ENCODE results near the gene CPOX. TPM values are rescaled to one million over a fixed set of nuclear protein-coding genes. Genes with fewer than 3 reads are reported as not detected.
A peak's percentile ranks its signal among the peaks of the same experiment; 100 is the strongest.

CPOX gene
- total and polyA plus RNA-seq, 8 donors: 4.1 to 43.7 (median 14.9) TPM

GRCh38 chr3:98540346-98540745 lies 53.1 kb downstream of the CPOX start:
- Histone ChIP-seq H3K4me3 (no peak overlapping the region), H3K27me3 (no peaks in the 10 kb centered on the region), H3K36me3 (no peaks in the 10 kb centered on the region), H3K4me1 (no peaks in the 10 kb centered on the region), H3K27ac (no peak overlapping the region), H3K9me3 (no peaks in the 10 kb centered on the region)
- 72 to 80% (median 79%) methylated on average over 3 of the region's 3 CpGs for WGBS, 5 donors
- TF ChIP-seq CTCF (IDR thresholded peaks at IDR 0.05) (no peak), POLR2A (IDR thresholded peaks at IDR 0.05) (no peak), POLR2AphosphoS5 (IDR thresholded peaks at IDR 0.05) (no peak), EP300 (IDR thresholded peaks at IDR 0.05) (no peak)
- peak in 1 of 2 donors; percentile 33 for DNase-seq
- intact Hi-C loops (cut with DNase I; ENCODE audit: low total_unique reads): no loop called here

- H3K4me1 ChIP-seq: no peaks in the 10 kb centered on the region
- H3K4me3 ChIP-seq: no peak overlapping the region
- no peak overlapping the region for H3K27ac ChIP-seq
- no peaks in the 10 kb centered on the region for H3K27me3 ChIP-seq
- TF ChIP-seq EP300 (IDR thresholded peaks at IDR 0.05) (no peak), CTCF (IDR thresholded peaks at IDR 0.05) (no peak), POLR2AphosphoS5 (IDR thresholded peaks at IDR 0.05) (no peak), POLR2A (IDR thresholded peaks at IDR 0.05) (no peak)
- no peaks in the 10 kb centered on the region for H3K36me3 ChIP-seq
- intact Hi-C loops (cut with DNase I; ENCODE audit: low total_unique reads): no loop called here
- no peaks in the 10 kb centered on the region for H3K9me3 ChIP-seq
- WGBS, 5 donors: 78 to 84% (median 83%) methylated on average over 6 of the region's 6 CpGs
- DNase-seq: no peak
Observed at GRCh38 chr3:98536456-98537017, 56.9 kb downstream of the CPOX start.

GRCh38 chr3:98534734-98535133 lies 58.7 kb downstream of the CPOX start:
- no peak for TF ChIP-seq EP300 (IDR thresholded peaks at IDR 0.05)
- TF ChIP-seq CTCF (IDR thresholded peaks at IDR 0.05): no peak
- no peak for TF ChIP-seq POLR2A (IDR thresholded peaks at IDR 0.05)
- no peak for TF ChIP-seq POLR2AphosphoS5 (IDR thresholded peaks at IDR 0.05)
- intact Hi-C loops (cut with DNase I; ENCODE audit: low total_unique reads): no loop called here
- Histone ChIP-seq H3K4me3 (no peak overlapping the region), H3K9me3 (no peaks in the 10 kb centered on the region), H3K27ac (no peak overlapping the region), H3K4me1 (no peaks in the 10 kb centered on the region), H3K27me3 (no peaks in the 10 kb centered on the region), H3K36me3 (no peaks in the 10 kb centered on the region)
- WGBS, 5 donors: 86 to 98% (median 91%) methylated on average over 1 of the region's 1 CpG
- DNase-seq: no peak

- Histone ChIP-seq H3K4me3 (no peak overlapping the region), H3K9me3 (no peaks in the 10 kb centered on the region), H3K27ac (no peak overlapping the region), H3K27me3 (no peaks in the 10 kb centered on the region), H3K4me1 (no peaks in the 10 kb centered on the region), H3K36me3 (no peaks in the 10 kb centered on the region)
- WGBS, 5 donors: 81 to 91% (median 85%) methylated on average over 2 of the region's 2 CpGs
- intact Hi-C loops (cut with DNase I; ENCODE audit: low total_unique reads): no loop called here
- DNase-seq: no peak
- no peak for TF ChIP-seq POLR2A (IDR thresholded peaks at IDR 0.05)
Observed at GRCh38 chr3:98534168-98534567, 59.2 kb downstream of the CPOX start.

GRCh38 chr3:98532709-98533571 lies 60.5 kb downstream of the CPOX start:
- Histone ChIP-seq H3K27ac (no peak overlapping the region), H3K36me3 (no peaks in the 10 kb centered on the region), H3K4me1 (no peaks in the 10 kb centered on the region), H3K9me3 (no peaks in the 10 kb centered on the region), H3K4me3 (no peak overlapping the region), H3K27me3 (no peaks in the 10 kb centered on the region)
- WGBS, 5 donors: 83 to 95% (median 90%) methylated on average over 6 of the region's 6 CpGs
- TF ChIP-seq EP300 (IDR thresholded peaks at IDR 0.05) (no peak), POLR2AphosphoS5 (IDR thresholded peaks at IDR 0.05) (no peak), POLR2A (IDR thresholded peaks at IDR 0.05) (no peak), CTCF (IDR thresholded peaks at IDR 0.05) (no peak)
- intact Hi-C loops (cut with DNase I; ENCODE audit: low total_unique reads): no loop called here
- DNase-seq: no peak
